ENCODE data around the gene LPP.

GRCh38 chr3:188662214-188662613, 508.3 kb downstream of the LPP start:
- TF ChIP-seq, protein P1, sequence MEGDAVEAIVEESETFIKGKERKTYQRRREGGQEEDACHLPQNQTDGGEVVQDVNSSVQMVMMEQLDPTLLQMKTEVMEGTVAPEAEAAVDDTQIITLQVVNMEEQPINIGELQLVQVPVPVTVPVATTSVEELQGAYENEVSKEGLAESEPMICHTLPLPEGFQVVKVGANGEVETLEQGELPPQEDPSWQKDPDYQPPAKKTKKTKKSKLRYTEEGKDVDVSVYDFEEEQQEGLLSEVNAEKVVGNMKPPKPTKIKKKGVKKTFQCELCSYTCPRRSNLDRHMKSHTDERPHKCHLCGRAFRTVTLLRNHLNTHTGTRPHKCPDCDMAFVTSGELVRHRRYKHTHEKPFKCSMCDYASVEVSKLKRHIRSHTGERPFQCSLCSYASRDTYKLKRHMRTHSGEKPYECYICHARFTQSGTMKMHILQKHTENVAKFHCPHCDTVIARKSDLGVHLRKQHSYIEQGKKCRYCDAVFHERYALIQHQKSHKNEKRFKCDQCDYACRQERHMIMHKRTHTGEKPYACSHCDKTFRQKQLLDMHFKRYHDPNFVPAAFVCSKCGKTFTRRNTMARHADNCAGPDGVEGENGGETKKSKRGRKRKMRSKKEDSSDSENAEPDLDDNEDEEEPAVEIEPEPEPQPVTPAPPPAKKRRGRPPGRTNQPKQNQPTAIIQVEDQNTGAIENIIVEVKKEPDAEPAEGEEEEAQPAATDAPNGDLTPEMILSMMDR (IDR thresholded peaks at IDR 0.05) = no peak
- TF ChIP-seq EZH2 (IDR thresholded peaks at IDR 0.05; ENCODE audit: borderline replicate concordance, insufficient read depth, low read depth, low read length, poor library complexity, severe bottlenecking) = no peak
